H1 (cell line): ENCODE measurements around the gene MAGOH. TPM values are rescaled to one million over a fixed set of nuclear protein-coding genes. Genes with fewer than 3 reads are reported as not detected.

ENCODE experiments used
- CTCF ChIA-PET: fragments of 300-600 bp; sonication (Branson Sonifier 250); formaldehyde crosslinking; loops from one replicate; lab custom pipeline; 2021; ENCODE audit not compliant: partially characterized antibody; lab: Charles Lee
- POLR2A ChIA-PET: fragments of 300-600 bp; sonication (Branson Sonifier 250); formaldehyde crosslinking; loops from one replicate; lab custom pipeline; 2021; ENCODE audit warnings: inconsistent platforms; ENCODE audit not compliant: partially characterized antibody; lab: Charles Lee
- DNase-seq, 2 experiments: peaks; one replicate each; pipeline versions ENCODE4 v3.0.0 to v3.0.0-alpha.2; 2010 to 2022; ENCODE audit warnings: low spot score in 2 of 2, low read depth in 1 of 2, mixed read lengths in 1 of 2
- FAIRE-seq: peaks from 2 replicates; lab custom pipeline; 2011; peaks lifted over from hg19 to GRCh38; lab: Jason Lieb, UNC
- H2AFZ ChIP-seq: 2 replicates; pipeline ENCODE4 v1.8.1; 2012; ENCODE audit warnings: low read length, inconsistent platforms
- H2AK5ac ChIP-seq: 2 replicates; pipeline ENCODE4 v1.6.1; 2013; ENCODE audit warnings: low read depth, low read length
- H2BK120ac ChIP-seq: replicated peaks from 2 replicates; pipeline ENCODE3; 2013; ENCODE audit warnings: low read depth, low read length, inconsistent platforms
- H2BK12ac ChIP-seq: 2 replicates; pipeline ENCODE4 v1.6.1; 2013; ENCODE audit warnings: low read depth, low read length
- H2BK15ac ChIP-seq: 2 replicates; pipeline ENCODE4 v1.6.1; 2013; ENCODE audit warnings: low read length
- H2BK20ac ChIP-seq: 2 replicates; pipeline ENCODE4 v1.6.1; 2013; ENCODE audit warnings: low read length
- H2BK5ac ChIP-seq: 2 replicates; pipeline ENCODE4 v1.6.1; 2013; ENCODE audit warnings: low read depth, low read length
- H3K14ac ChIP-seq: 2 replicates; pipeline ENCODE4 v1.6.1; 2013; ENCODE audit warnings: inconsistent platforms; ENCODE audit not compliant: insufficient read length
- H3K18ac ChIP-seq: 2 replicates; pipeline ENCODE4 v1.6.1; 2013; ENCODE audit warnings: low read length; ENCODE audit errors: extremely low read depth
- H3K23ac ChIP-seq: 2 replicates; pipeline ENCODE4 v1.6.1; 2013; ENCODE audit warnings: inconsistent platforms; ENCODE audit not compliant: insufficient read length
- H3K23me2 ChIP-seq: 2 replicates; pipeline ENCODE4 v1.6.1; 2013; ENCODE audit warnings: low read depth, low read length
- H3K27ac ChIP-seq: 2 replicates; pipeline ENCODE4 v1.6.1; 2011; ENCODE audit warnings: low read depth, low read length, inconsistent platforms
- H3K27me3 ChIP-seq, 4 experiments: replicated peaks in 1 of 4; 1 replicate in 1 of 4; 2 replicates in 3 of 4; pipeline versions ENCODE4 v1.6.1 to v1.8.1; 2011 to 2013; ENCODE audit warnings: low read length in 3 of 4, mild to moderate bottlenecking in 3 of 4, inconsistent platforms in 2 of 4, mixed read lengths in 2 of 4, moderate library complexity in 1 of 4; ENCODE audit not compliant: control insufficient read depth in 3 of 4, insufficient read depth in 3 of 4; ENCODE audit errors: extremely low read depth in 1 of 4
- H3K36me3 ChIP-seq, 4 experiments: 2 replicates each; pipeline versions ENCODE4 v1.6.1 to v1.8.1; 2011 to 2013; ENCODE audit warnings: mild to moderate bottlenecking in 4 of 4, low read length in 3 of 4, moderate library complexity in 2 of 4, control low read depth in 1 of 4, inconsistent platforms in 1 of 4; ENCODE audit not compliant: insufficient read depth in 4 of 4, control insufficient read depth in 2 of 4
- H3K4ac ChIP-seq: replicated peaks from 2 replicates; pipeline ENCODE3; 2013; ENCODE audit warnings: low read length, low read depth, mixed read lengths, inconsistent platforms; ENCODE audit not compliant: insufficient read length
- H3K4me1 ChIP-seq, 4 experiments: replicated peaks in 1 of 4; 1 replicate in 1 of 4; 2 replicates in 3 of 4; pipeline versions ENCODE4 v1.6.1 to v1.8.1; 2011 to 2013; ENCODE audit warnings: low read length in 3 of 4, inconsistent platforms in 2 of 4, mixed read lengths in 1 of 4; ENCODE audit not compliant: insufficient read depth in 4 of 4, control insufficient read depth in 3 of 4
- H3K4me2 ChIP-seq, 2 experiments: 2 replicates each; pipeline versions ENCODE4 v1.6.1 to v1.8.1; 2011 to 2013; ENCODE audit warnings: low read depth in 2 of 2, low read length in 2 of 2, control low read depth in 1 of 2, inconsistent platforms in 1 of 2, mild to moderate bottlenecking in 1 of 2; ENCODE audit not compliant: insufficient read depth in 1 of 2
- H3K4me3 ChIP-seq, 4 experiments: fragments of 200-600, 300-600 bp in 1 of 4; sonication (generic), shearing (Covaris generic), sonication (Bioruptor Twin) in 1 of 4; 2 replicates each; pipeline versions ENCODE4 v1.5.1 to v1.8.1; 2011 to 2016; ENCODE audit warnings: low read length in 4 of 4, low read depth in 3 of 4, control low read depth in 2 of 4, inconsistent platforms in 2 of 4, mild to moderate bottlenecking in 2 of 4, mixed read lengths in 1 of 4, moderate library complexity in 1 of 4; ENCODE audit not compliant: insufficient read depth in 2 of 4; ENCODE audit errors: extremely low read depth in 1 of 4
- H3K56ac ChIP-seq: replicated peaks from 2 replicates; pipeline ENCODE3; 2013; ENCODE audit warnings: low read depth, mild to moderate bottlenecking, mixed read lengths, low read length, inconsistent platforms; ENCODE audit not compliant: insufficient read length
- H3K79me1 ChIP-seq: 2 replicates; pipeline ENCODE4 v1.6.1; 2013; ENCODE audit warnings: low read depth, low read length, control low read depth
- H3K79me2 ChIP-seq, 2 experiments: 2 replicates each; pipeline versions ENCODE4 v1.6.1 to v1.8.1; 2012 to 2013; ENCODE audit warnings: low read length in 2 of 2, mild to moderate bottlenecking in 2 of 2, inconsistent platforms in 1 of 2; ENCODE audit not compliant: insufficient read depth in 2 of 2, control insufficient read depth in 1 of 2
- H3K9ac ChIP-seq, 4 experiments: replicated peaks in 1 of 4; 1 replicate in 1 of 4; 2 replicates in 3 of 4; pipeline versions ENCODE4 v1.6.1 to v1.8.1; 2011 to 2013; ENCODE audit warnings: low read depth in 3 of 4, low read length in 3 of 4, control low read depth in 2 of 4, mild to moderate bottlenecking in 2 of 4, moderate library complexity in 2 of 4, inconsistent platforms in 1 of 4; ENCODE audit errors: extremely low read depth in 1 of 4
- H3K9me3 ChIP-seq, 2 experiments: 2 replicates each; pipeline versions ENCODE4 v1.6.1 to v1.8.1; 2012 to 2013; ENCODE audit warnings: mild to moderate bottlenecking in 2 of 2, moderate library complexity in 2 of 2, control low read depth in 1 of 2, inconsistent platforms in 1 of 2, low read depth in 1 of 2, low read length in 1 of 2, mixed read lengths in 1 of 2; ENCODE audit not compliant: insufficient read depth in 2 of 2
- H4K20me1 ChIP-seq, 2 experiments: replicated peaks in 1 of 2; 2 replicates each; pipeline versions ENCODE3 to v1.8.1; 2011 to 2013; ENCODE audit warnings: inconsistent platforms in 2 of 2, low read length in 2 of 2, mild to moderate bottlenecking in 1 of 2; ENCODE audit not compliant: insufficient read depth in 2 of 2, control insufficient read depth in 1 of 2
- H4K5ac ChIP-seq: 2 replicates; pipeline ENCODE4 v1.6.1; 2013; ENCODE audit warnings: low read length, low read depth, mixed read lengths, inconsistent platforms; ENCODE audit not compliant: insufficient read length
- H4K8ac ChIP-seq: 2 replicates; pipeline ENCODE4 v1.8.0; 2013; ENCODE audit warnings: mild to moderate bottlenecking, moderate library complexity, low read length, inconsistent platforms; ENCODE audit not compliant: insufficient read depth; ENCODE audit errors: extremely low read depth
- H4K91ac ChIP-seq: replicated peaks from 2 replicates; pipeline ENCODE3; 2013; ENCODE audit warnings: low read length, mixed read lengths, inconsistent platforms; ENCODE audit not compliant: insufficient read length
- JUN ChIP-seq: IDR thresholded peaks from 2 replicates; pipeline ENCODE4 v1.6.1; 2011; ENCODE audit warnings: low read depth, mild to moderate bottlenecking, improper control_type of control experiment, low read length
- RFX5 ChIP-seq: IDR thresholded peaks from 2 replicates; pipeline ENCODE4 v1.6.1; 2011; ENCODE audit warnings: low read depth, low read length, improper control_type of control experiment, borderline replicate concordance
- SP2 ChIP-seq: IDR thresholded peaks from 2 replicates; pipeline ENCODE4 v1.6.1; 2012; ENCODE audit warnings: mild to moderate bottlenecking, low read length, inconsistent platforms
- TAF1 ChIP-seq: IDR thresholded peaks from 2 replicates; pipeline ENCODE4 v1.6.1; 2011; ENCODE audit warnings: mild to moderate bottlenecking, low read depth, low read length
- WGBS, 2 experiments: shearing (Covaris generic) in 1 of 2; methylation state at CpG; one replicate each; pipeline versions ENCODE4 v1.1.6 to v1.1.7; 2013 to 2015; ENCODE audit warnings: low lambda C conversion rate in 2 of 2, mixed read lengths in 2 of 2, inconsistent platforms in 1 of 2, low coverage in 1 of 2, missing lambda C conversion rate in 1 of 2; ENCODE audit not compliant: insufficient replicate concordance in 2 of 2, insufficient coverage in 1 of 2, insufficient read length in 1 of 2; ENCODE audit errors: extremely low coverage in 1 of 2, missing lambda C conversion rate in 1 of 2; 5-methylcytosine and 5-hydroxymethylcytosine counted together
- polyA plus RNA-seq, 7 experiments: library from polyadenylated mRNA; depleted of rRNA in 3 of 7; stranded (reverse) in 5 of 7; unstranded in 2 of 7; fragments of >200 nt in 5 of 7; fragments of 200-250 nt in 2 of 7; gene quantifications; 1 replicate in 5 of 7; 2 replicates in 1 of 7; 4 replicates in 1 of 7; pipeline versions ENCODE4 v1.2.1 to v1.2.3, GENCODE V29; 2011 to 2013; ENCODE audit warnings: missing spikeins in 2 of 7, mixed read lengths in 2 of 7
- total RNA-seq: library from RNA; stranded (reverse); fragmentation: NEBNext Ultra II Directional; extraction: Animal tissue kit (Norgen Biotek cat#: 25700); gene quantifications from 2 replicates; pipeline ENCODE4 v1.2.1, GENCODE V29; 2021

The MAGOH gene
- total and polyA plus RNA-seq, 2 of the 8 experiments (the other 6 are each of a cell fraction or from before 2014, with no cell fraction given), result 46.9 to 74.3 TPM

- Histone ChIP-seq H3K36me3 (no peaks in the 10 kb centered on the region), H3K79me1 (no peaks in the 10 kb centered on the region), H3K27me3 (no peaks in the 10 kb centered on the region; a peak in 2 of 7 replicates), H4K20me1 (no peaks in the 10 kb centered on the region), H4K8ac (no peak overlapping the region), H2BK15ac (no peak overlapping the region), H3K23ac (no peak overlapping the region), H3K23me2 (no peaks in the 10 kb centered on the region), H3K4ac (no peak overlapping the region)
- WGBS, 2 experiments, result 84% methylated on average over 6 of the region's 6 CpGs; no CpG with 5 or more reads in 1 of the 2 experiments
- TF ChIP-seq TAF1 (no peak), JUN (no peak), RFX5 (no peak), SP2 (no peak)
- TF ChIP-seq, all 59 proteins: peak for 0
- ChIA-PET POLR2A (interaction anchor here (0.6 kb wide), 1 partner anchor 260 kb away, joined by 3 read pairs; no protein-coding TSS in a partner anchor), CTCF (interaction anchor here (0.9 to 4.3 kb wide), 30 partner anchors 10 to 349 kb away, joined by 3 to 51 read pairs (median 4); no protein-coding TSS in a partner anchor)
- H3K79me2 ChIP-seq, result no peaks in the 10 kb centered on the region
- no peak for FAIRE-seq
- H3K9ac ChIP-seq, result no peak overlapping the region
- H2BK120ac ChIP-seq, result no peak overlapping the region
- no peak overlapping the region for H3K56ac ChIP-seq
- H3K14ac ChIP-seq, result no peak overlapping the region
- H2BK5ac ChIP-seq, result no peak overlapping the region
- no peak overlapping the region for H3K4me2 ChIP-seq
- no peaks in the 10 kb centered on the region for H3K9me3 ChIP-seq
- no peak overlapping the region for H3K18ac ChIP-seq
- H3K4me3 ChIP-seq, result no peak overlapping the region
- H2AFZ ChIP-seq, result no peak overlapping the region
- DNase-seq, result no peak
- no peaks in the 10 kb centered on the region; a peak in 1 of 7 replicates for H3K4me1 ChIP-seq
- H4K5ac ChIP-seq, result no peak overlapping the region
- H3K27ac ChIP-seq, result no peak overlapping the region
- H4K91ac ChIP-seq, result no peak overlapping the region
- H2AK5ac ChIP-seq, result no peak overlapping the region
- H2BK20ac ChIP-seq, result no peak overlapping the region
- H2BK12ac ChIP-seq, result 0 out of 2 replicates have a peak overlapping the region, but pooled peaks have one; percentile 52
These were observed 55.0 kb downstream of the MAGOH start for GRCh38 chr1:53183095-53183990.
